EL (cell line): Measurements from ENCODE around the gene BTBD9.
"Not testable (repeated sequence)": the region's sequence is repeated elsewhere in the genome, so short reads cannot be mapped to it uniquely, and the experiment has no call there.

Source experiments
- DNase-seq: peaks from one replicate; pipeline ENCODE4 v3.0.0-alpha.2; 2016

BTBD9 gene

GRCh38 chr6:38427492-38428210 lies 212.1 kb downstream of the BTBD9 start:
- DNase-seq: no peak

- not testable (repeated sequence) for DNase-seq
These were observed 213.8 kb downstream of the BTBD9 start for GRCh38 chr6:38425788-38426488.

GRCh38 chr6:38423746-38424145 lies 216.0 kb downstream of the BTBD9 start:
- no peak for DNase-seq

GRCh38 chr6:38420207-38420606 lies 219.5 kb downstream of the BTBD9 start:
- DNase-seq: peak; percentile 48

- no peak for DNase-seq
These were observed 222.2 kb downstream of the BTBD9 start for GRCh38 chr6:38417521-38417920.

- peak; percentile 20 for DNase-seq
These were observed 224.3 kb downstream of the BTBD9 start for GRCh38 chr6:38415231-38416005.

GRCh38 chr6:38413102-38413800 lies 226.5 kb downstream of the BTBD9 start:
- no peak for DNase-seq

GRCh38 chr6:38407192-38407591 lies 232.5 kb downstream of the BTBD9 start:
- no peak for DNase-seq

- no peak for DNase-seq
These were observed 233.6 kb downstream of the BTBD9 start for GRCh38 chr6:38406096-38406495.

- no peak for DNase-seq
These were observed 234.7 kb downstream of the BTBD9 start for GRCh38 chr6:38404900-38405556.

- no peak for DNase-seq
These were observed 235.4 kb downstream of the BTBD9 start for GRCh38 chr6:38404355-38404754.

- no peak for DNase-seq
These were observed 236.2 kb downstream of the BTBD9 start for GRCh38 chr6:38403548-38403947.

GRCh38 chr6:38400764-38401163 lies 239.0 kb downstream of the BTBD9 start:
- DNase-seq: no peak

- no peak for DNase-seq
These were observed 239.6 kb downstream of the BTBD9 start for GRCh38 chr6:38400101-38400500.

- DNase-seq: no peak
These were observed 243.5 kb downstream of the BTBD9 start for GRCh38 chr6:38396209-38396608.

- no peak for DNase-seq
These were observed 245.7 kb downstream of the BTBD9 start for GRCh38 chr6:38393986-38394385.

- DNase-seq: peak; percentile 49
These were observed 247.8 kb downstream of the BTBD9 start for GRCh38 chr6:38391626-38392579.

GRCh38 chr6:38391206-38391605 lies 248.5 kb downstream of the BTBD9 start:
- peak; percentile 48 for DNase-seq

- no peak for DNase-seq
These were observed 249.9 kb downstream of the BTBD9 start for GRCh38 chr6:38389875-38390274.

GRCh38 chr6:38387971-38388370 lies 251.8 kb downstream of the BTBD9 start:
- DNase-seq: peak; percentile 59

- no peak for DNase-seq
These were observed 252.3 kb downstream of the BTBD9 start for GRCh38 chr6:38387461-38387860.
